ENCODE measurements around the gene ANLN.
A peak's percentile ranks its signal among the peaks of the same experiment; 100 is the strongest.
"Not testable (repeated sequence)": the region's sequence is repeated elsewhere in the genome, so short reads cannot be mapped to it uniquely, and the experiment has no call there.

The ANLN gene

GRCh38 chr7:36468370-36469101 lies 78.9 kb downstream of the ANLN start:
- DNase-seq: no peak

- no peak for DNase-seq
These were observed 79.6 kb downstream of the ANLN start for GRCh38 chr7:36469236-36469635.

DNA sequence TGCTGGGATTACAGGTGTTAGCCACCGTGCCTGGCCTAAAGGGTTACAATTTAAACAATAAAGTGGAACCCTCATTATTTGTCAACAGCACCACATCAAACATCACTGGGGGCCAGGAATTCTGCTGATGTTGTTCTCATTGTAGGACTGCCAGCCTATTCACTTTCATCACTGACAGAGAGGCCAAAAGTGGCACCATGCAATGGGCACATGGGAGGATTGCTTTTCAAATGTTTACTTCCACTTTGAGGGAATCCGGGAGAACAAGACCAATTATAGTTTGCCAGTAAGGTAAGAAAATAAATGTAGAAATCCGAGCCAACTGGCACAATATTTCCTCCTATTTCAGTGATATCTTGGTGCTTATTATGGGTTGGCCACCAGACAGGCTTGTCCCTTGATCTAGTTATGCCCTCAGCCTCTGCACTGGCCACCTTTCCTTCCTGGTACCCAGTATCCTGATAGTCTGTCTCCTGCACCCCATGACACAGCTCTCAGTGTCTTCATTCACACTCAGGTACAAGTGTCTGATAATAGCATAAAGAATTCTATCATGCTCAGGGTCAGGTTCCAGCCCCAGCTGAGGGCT lies 82.6 kb downstream of the ANLN start:
- no peak for DNase-seq

GRCh38 chr7:36473454-36474282 lies 84.0 kb downstream of the ANLN start:
- peak; percentile 29 for DNase-seq

GRCh38 chr7:36474283-36475010 lies 84.8 kb downstream of the ANLN start:
- DNase-seq: no peak

DNA sequence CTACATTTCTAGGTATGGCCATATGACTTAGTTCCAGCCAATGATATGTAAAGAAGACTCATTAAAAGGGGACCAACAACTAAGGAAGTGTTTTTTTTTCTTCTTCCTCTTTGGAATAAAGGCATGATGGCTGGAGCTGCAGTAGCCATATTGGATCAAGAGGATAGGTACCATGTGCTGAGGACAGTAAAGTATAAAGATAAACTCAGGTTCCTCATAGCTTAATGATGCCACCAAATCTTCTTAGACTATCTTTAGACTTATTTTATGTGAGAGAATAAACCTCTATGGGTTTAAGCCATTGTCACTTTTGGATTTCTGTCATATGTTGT lies 85.3 kb downstream of the ANLN start:
- DNase-seq: no peak

DNA sequence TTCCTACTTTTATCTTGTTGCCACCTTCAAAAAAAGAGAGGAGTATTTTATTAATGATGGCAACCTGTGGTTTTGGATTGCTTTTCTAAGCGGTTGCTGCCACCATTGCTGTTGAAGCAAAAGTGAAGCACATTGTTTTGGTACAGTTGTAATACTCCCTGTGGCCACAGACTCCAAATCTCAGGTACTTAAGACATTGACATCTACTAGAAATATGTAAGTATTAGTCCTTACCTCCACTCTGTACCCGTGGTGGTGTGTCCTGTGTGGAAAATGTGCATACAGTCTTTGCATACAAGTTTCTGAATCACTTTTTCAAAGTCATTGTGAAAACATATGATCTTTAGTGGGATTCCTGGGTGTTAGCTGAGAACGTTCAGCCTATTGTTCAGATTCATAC lies 85.7 kb downstream of the ANLN start:
- no peak for DNase-seq

DNA sequence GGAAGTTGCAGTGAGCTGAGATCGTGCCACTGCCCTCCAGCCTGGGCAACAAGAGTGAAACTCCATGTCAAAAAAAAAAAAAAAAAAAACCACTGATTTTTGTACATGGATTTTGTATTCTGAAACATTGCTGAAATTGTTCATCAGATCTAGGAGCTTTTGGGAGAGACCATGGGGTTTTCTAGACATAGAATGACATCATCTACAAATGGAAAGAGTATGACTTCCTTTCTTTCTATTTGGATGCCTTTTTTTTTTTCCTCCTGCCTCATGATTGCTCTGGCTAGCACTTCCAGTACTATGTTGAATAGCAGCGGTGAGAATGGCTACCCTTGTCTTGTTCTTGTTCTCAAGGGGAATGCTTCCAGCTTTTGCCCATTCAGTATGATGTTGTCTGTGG lies 89.1 kb downstream of the ANLN start:
- peak; percentile 19 for DNase-seq

DNA sequence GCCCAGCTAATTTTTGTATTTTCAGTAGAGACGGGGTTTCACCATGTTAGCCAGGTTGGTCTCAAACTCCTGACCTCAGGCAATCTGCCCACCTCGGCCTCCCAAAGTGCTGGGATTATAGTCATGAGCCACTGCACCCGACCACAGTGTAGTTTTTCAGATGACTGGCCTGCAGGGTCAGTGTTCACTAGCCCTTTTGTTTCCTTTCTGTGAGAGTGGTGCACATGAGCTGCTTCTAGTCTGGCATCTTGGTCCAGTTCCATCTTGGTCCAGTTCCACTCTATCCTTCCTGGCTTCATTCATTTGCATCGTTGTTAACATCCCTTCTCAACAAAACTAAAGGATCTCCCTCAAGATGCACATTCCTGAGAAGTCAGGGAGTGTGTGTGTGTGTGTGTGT lies 94.2 kb downstream of the ANLN start:
- not testable (repeated sequence) for DNase-seq

DNA sequence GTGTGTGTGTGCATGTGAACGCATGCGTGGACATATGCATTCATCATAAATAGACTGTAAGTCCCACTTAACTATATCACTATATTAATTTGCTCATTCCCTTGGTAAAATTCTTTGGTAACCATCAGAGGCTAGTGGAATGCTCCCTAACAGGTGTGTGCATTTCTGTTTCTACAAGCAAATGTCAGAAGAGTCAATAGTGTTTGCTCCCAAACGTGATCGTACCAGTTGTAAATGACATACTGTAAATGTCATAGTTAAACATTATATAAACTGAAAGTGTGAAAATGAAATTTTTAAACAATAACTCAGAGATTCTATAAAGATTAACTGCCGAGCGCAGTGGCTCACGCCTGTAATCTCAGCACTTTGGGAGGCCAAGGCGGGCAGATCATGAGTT lies 94.6 kb downstream of the ANLN start:
- DNase-seq: no peak

GRCh38 chr7:36486336-36486735 lies 96.7 kb downstream of the ANLN start:
- no peak for DNase-seq

DNA sequence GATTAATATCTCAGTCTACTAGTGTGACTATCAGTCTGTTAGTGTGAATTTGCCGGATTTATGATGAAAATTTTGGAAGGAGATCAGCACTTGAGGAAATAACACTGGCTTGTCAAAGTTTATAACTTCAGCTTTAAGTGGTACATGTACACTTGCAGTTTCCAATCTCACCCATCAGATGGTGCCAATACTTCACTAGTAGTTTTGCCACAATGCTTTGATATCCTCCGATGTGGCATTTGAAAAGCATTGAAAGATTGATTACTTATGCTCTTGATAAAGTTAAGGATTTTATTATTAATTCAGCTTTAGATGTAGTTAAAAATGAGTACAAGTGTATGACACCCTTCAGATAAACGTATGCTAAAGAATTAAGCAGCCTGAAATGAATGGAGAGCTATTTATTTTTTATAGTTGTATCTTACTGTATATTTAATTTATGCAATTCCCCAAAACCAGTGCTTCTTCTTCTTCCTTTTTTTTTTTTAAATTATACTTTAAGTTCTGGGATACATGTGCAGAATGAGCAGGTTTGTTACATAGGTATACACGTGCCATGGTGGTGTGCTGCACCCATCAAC lies 98.2 kb downstream of the ANLN start:
- DNase-seq: peak; percentile 67

- not testable (repeated sequence) for DNase-seq
These were observed 99.0 kb downstream of the ANLN start for GRCh38 chr7:36488672-36489071.

GRCh38 chr7:36490419-36490830 lies 100.8 kb downstream of the ANLN start:
- no peak for DNase-seq

GRCh38 chr7:36491317-36491716 lies 101.7 kb downstream of the ANLN start:
- DNase-seq: no peak

DNA sequence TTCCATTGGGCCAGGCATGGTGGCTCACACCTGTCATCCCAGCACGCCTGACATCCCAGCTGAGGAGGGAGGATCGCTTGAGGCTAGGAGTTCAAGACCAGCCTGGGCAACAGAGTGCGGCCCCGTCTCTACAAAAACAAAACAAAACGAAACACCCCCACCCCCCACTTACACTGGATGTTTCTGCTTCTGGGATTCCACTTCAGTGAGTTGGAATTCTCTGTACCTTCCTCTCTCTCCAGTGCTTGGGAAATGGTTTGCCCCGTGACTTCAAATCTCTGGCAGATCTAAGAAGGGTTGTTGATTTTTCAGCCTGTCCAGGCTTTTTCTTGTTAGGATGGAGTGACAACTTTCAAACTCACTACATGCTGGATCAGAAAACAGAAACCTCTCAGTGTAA lies 106.9 kb downstream of the ANLN start:
- DNase-seq: no peak

DNA sequence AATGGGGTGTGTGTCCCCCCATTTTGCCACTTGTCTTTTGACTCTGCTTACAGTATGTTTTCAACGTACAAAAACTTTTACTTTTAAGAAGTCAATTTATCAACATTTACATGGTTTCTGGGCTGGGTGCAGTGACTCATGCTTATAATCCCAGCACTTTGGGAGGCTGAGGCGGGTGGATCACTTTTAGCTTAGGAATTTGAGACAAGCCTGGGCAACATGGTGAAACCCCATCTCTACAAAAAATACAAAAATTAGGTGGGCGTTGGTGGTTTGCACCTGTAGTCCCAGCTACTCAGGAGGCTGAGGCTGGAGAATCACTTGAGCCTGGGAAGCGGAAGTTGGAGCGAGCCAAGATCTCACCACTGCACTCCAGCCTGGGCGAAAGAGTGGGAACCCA lies 107.5 kb downstream of the ANLN start:
- not testable (repeated sequence) for DNase-seq

- no peak for DNase-seq
These were observed 108.1 kb downstream of the ANLN start for GRCh38 chr7:36497775-36498174.

Data from suppressor macrophage treated with lipopolysaccharide for 4 hours (primary cell).